HEK293 (cell line): ENCODE data around the gene CCDC61.

Experiments used
- CTCF ChIA-PET: fragments of 350-600 bp; formaldehyde crosslinking; extraction: SDS; loops from one replicate; lab custom pipeline; 2021; ENCODE audit warnings: antibody characterized with exemption; lab: Yijun Ruan, JAX
- POLR2A ChIA-PET: fragments of 300-600 bp; formaldehyde crosslinking; extraction: SDS; loops from one replicate; lab custom pipeline; 2020; ENCODE audit warnings: antibody characterized with exemption, inconsistent platforms; lab: Yijun Ruan, JAX
- H3K27ac ChIP-seq: fragments of 200-500 bp; sonication (Bioruptor generic); 2 replicates; pipeline ENCODE4 v1.5.1; 2014; ENCODE audit warnings: low read depth, low read length, control low read depth, inconsistent platforms; ENCODE audit errors: extremely low read depth
- H3K36me3 ChIP-seq, 2 experiments: fragments of 200-500 bp in 1 of 2; sonication (Bioruptor generic) in 1 of 2; 1 replicate in 1 of 2; 2 replicates in 1 of 2; pipeline ENCODE4 v1.5.1; 2014 to 2017; ENCODE audit warnings: inconsistent platforms in 2 of 2, low read length in 2 of 2; ENCODE audit not compliant: control insufficient read depth in 2 of 2, insufficient read depth in 1 of 2
- H3K4me1 ChIP-seq: fragments of 200-500 bp; sonication (Bioruptor generic); 2 replicates; pipeline ENCODE4 v1.5.1; 2014; ENCODE audit warnings: mild to moderate bottlenecking, low read length, inconsistent platforms; ENCODE audit not compliant: control insufficient read depth, insufficient read depth
- H3K4me3 ChIP-seq: 2 replicates; pipeline ENCODE4 v1.5.1; 2011; ENCODE audit warnings: low read depth, mild to moderate bottlenecking, control low read depth, low read length, moderate library complexity
- H3K9me3 ChIP-seq: fragments of 200-500 bp; sonication (Bioruptor generic); 2 replicates; pipeline ENCODE4 v1.5.1; 2014; ENCODE audit warnings: low read depth, low read length, inconsistent platforms; ENCODE audit not compliant: control insufficient read depth, insufficient read depth
- BCL11A ChIP-seq: fragments of 450-650 bp; formaldehyde crosslinking; IDR thresholded peaks from 2 replicates; pipeline ENCODE4 v1.5.1; 2016; ENCODE audit warnings: low read depth, missing biosample characterization, missing genetic modification characterization
- GLIS2 ChIP-seq: fragments of 450-650 bp; formaldehyde crosslinking; IDR thresholded peaks from 2 replicates; pipeline ENCODE4 v1.5.1; 2016; ENCODE audit warnings: missing biosample characterization, missing genetic modification characterization
- REST ChIP-seq: fragments of 450-650 bp; formaldehyde crosslinking; IDR thresholded peaks from 2 replicates; pipeline ENCODE4 v1.5.1; 2016; ENCODE audit warnings: missing biosample characterization, missing genetic modification characterization
- SCRT1 ChIP-seq: fragments of 450-650 bp; formaldehyde crosslinking; IDR thresholded peaks from 2 replicates; pipeline ENCODE4 v1.5.1; 2016; ENCODE audit warnings: missing biosample characterization, missing genetic modification characterization, borderline replicate concordance
- SCRT2 ChIP-seq: fragments of 450-650 bp; formaldehyde crosslinking; IDR thresholded peaks from 2 replicates; pipeline ENCODE4 v1.5.1; 2016; ENCODE audit warnings: missing biosample characterization, missing genetic modification characterization
- SP7 ChIP-seq: fragments of 450-650 bp; formaldehyde crosslinking; IDR thresholded peaks from 2 replicates; pipeline ENCODE4 v1.5.1; 2016; ENCODE audit warnings: missing biosample characterization, missing genetic modification characterization
- TRIM28 ChIP-seq: IDR thresholded peaks from 2 replicates; pipeline ENCODE4 v1.6.1; 2011; ENCODE audit warnings: low read length, control low read depth, borderline replicate concordance
- ZBTB17 ChIP-seq: fragments of 450-650 bp; formaldehyde crosslinking; IDR thresholded peaks from 2 replicates; pipeline ENCODE4 v1.5.1; 2016; ENCODE audit warnings: missing biosample characterization, missing genetic modification characterization
- ZEB2 ChIP-seq: fragments of 450-650 bp; formaldehyde crosslinking; IDR thresholded peaks from 2 replicates; pipeline ENCODE4 v1.5.1; 2016; ENCODE audit warnings: missing biosample characterization, missing genetic modification characterization
- ZNF26 ChIP-seq: fragments of 450-650 bp; formaldehyde crosslinking; IDR thresholded peaks from 2 replicates; pipeline ENCODE4 v1.5.1; 2016; ENCODE audit warnings: missing biosample characterization, missing genetic modification characterization
- ZNF280C ChIP-seq: fragments of 450-650 bp; formaldehyde crosslinking; IDR thresholded peaks from 2 replicates; pipeline ENCODE4 v1.5.1; 2016; ENCODE audit warnings: missing biosample characterization, missing genetic modification characterization
- ZNF366 ChIP-seq: fragments of 450-650 bp; formaldehyde crosslinking; conservative IDR thresholded peaks from 2 replicates; pipeline ENCODE4 v1.5.1; 2016; ENCODE audit warnings: missing biosample characterization, missing genetic modification characterization
- ZNF398 ChIP-seq: fragments of 450-650 bp; formaldehyde crosslinking; IDR thresholded peaks from 2 replicates; pipeline ENCODE4 v1.5.1; 2017; ENCODE audit warnings: missing biosample characterization, missing genetic modification characterization
- ZNF558 ChIP-seq: fragments of 450-650 bp; formaldehyde crosslinking; IDR thresholded peaks from 2 replicates; pipeline ENCODE4 v1.5.1; 2016; ENCODE audit warnings: missing biosample characterization, missing genetic modification characterization
- ZNF654 ChIP-seq: fragments of 450-650 bp; formaldehyde crosslinking; IDR thresholded peaks from 2 replicates; pipeline ENCODE4 v1.5.1; 2016; ENCODE audit warnings: low read depth, missing biosample characterization, missing genetic modification characterization
- ZSCAN16 ChIP-seq: fragments of 450-650 bp; formaldehyde crosslinking; IDR thresholded peaks from 2 replicates; pipeline ENCODE4 v1.5.1; 2016; ENCODE audit warnings: missing biosample characterization, missing genetic modification characterization

The CCDC61 gene

GRCh38 chr19:46040952-46041500, 45.8 kb downstream of the CCDC61 start, which contains the start of gene IGFL4 (continued):
- TF ChIP-seq ZNF398 (peak; percentile 53), ZEB2 (tag by site-specific recombination) (no peak), ZNF654 (tag by site-specific recombination) (no peak), BCL11A (tag by site-specific recombination) (no peak), ZNF280C (tag by site-specific recombination) (no peak), SP7 (tag by site-specific recombination) (peak; percentile 85), TRIM28 (peak; percentile 96; the same call in 1 of the 2 replicates), ZNF558 (tag by site-specific recombination) (peak; percentile 59; the same call in 1 of the 2 replicates), GLIS2 (tag by site-specific recombination) (no peak), REST (tag by site-specific recombination) (no peak), ZSCAN16 (peak; percentile 53; the same call in 1 of the 2 replicates), ZNF366 (tag by site-specific recombination) (peak; percentile 90), ZBTB17 (tag by site-specific recombination) (peak; percentile 35; the same call in 1 of the 2 replicates)

GRCh38 chr19:46042252-46042883, 47.1 kb downstream of the CCDC61 start:
- Histone ChIP-seq H3K4me3 (no peak overlapping the region), H3K27ac (no peak overlapping the region), H3K9me3 (no peaks in the 10 kb centered on the region; the same call in none of the 2 replicates), H3K36me3 (no peaks in the 10 kb centered on the region), H3K4me1 (peaks cover 16% of the 10 kb centered on the region)
- POLR2A ChIA-PET = interaction anchor here (0.6 to 2.9 kb wide), 2 partner anchors 34 to 211 kb away, joined by 5 to 12 read pairs; no protein-coding TSS in a partner anchor
- CTCF ChIA-PET = interaction anchor here (0.5 to 8.1 kb wide), 9 partner anchors 7 to 1397 kb away, joined by 3 to 120 read pairs (median 5); no protein-coding TSS in a partner anchor
- TF ChIP-seq ZNF26 (tag by site-specific recombination) (no peak), SCRT1 (tag by site-specific recombination) (0 out of 2 replicates have a peak, but pooled peaks have one; percentile 47), SCRT2 (peak; percentile 60)
